Adrenal gland (tissue), 5 donors: ENCODE data around the gene IGFL4.

Experiments
- POLR2A ChIP-seq, 2 donors: fragments of 450-650 bp; IDR thresholded peaks; one replicate each; pipeline ENCODE4 v1.6.1; 2017; ENCODE audit warnings: antibody characterized with exemption in 2 of 2, mild to moderate bottlenecking in 2 of 2, moderate library complexity in 1 of 2
- TF ChIP-seq, protein P1 (sequence below), 6 experiments: fragments of 450-650 bp in 4 of 6; fragments of 200-600 bp in 2 of 6; sonication (generic) in 1 of 6; IDR thresholded peaks; 1 replicate in 5 of 6; 2 replicates in 1 of 6; pipeline versions ENCODE4 v1.5.1 to v1.8.0; 2016 to 2021; ENCODE audit warnings: antibody characterized with exemption in 6 of 6, mild to moderate bottlenecking in 2 of 6, moderate library complexity in 1 of 6
- donor health status: DM: no; HTN: no; CAD: no.

DNA sequence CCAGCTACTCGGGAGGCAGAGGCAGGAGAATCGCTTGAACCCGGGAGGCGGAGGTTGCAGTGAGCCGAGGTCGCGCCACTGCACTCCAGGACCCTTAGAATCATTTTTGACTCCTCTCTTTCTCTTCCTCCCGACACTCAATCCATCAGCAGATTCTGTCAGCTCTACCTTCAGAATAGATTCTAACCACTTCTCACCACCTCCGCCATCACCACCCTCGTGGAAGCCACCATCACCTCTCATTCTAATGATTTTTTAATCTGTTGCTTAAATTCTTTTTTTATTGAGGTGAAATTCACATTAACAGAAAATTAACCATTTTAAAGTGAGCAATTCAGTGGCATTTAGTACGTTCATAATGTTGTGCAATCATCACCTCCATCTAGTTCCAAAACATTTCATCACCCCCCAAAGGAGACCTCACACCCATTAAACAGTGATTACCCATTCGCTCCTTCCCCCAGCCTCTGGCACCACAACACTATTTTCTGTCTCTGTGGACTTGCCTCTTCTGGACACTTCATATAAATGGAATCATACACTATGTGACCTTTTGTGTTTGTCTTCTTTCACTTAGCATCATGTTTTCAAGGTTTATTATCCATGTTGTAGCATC lies 50.6 kb downstream of the IGFL4 start:
- TF ChIP-seq, protein P1, sequence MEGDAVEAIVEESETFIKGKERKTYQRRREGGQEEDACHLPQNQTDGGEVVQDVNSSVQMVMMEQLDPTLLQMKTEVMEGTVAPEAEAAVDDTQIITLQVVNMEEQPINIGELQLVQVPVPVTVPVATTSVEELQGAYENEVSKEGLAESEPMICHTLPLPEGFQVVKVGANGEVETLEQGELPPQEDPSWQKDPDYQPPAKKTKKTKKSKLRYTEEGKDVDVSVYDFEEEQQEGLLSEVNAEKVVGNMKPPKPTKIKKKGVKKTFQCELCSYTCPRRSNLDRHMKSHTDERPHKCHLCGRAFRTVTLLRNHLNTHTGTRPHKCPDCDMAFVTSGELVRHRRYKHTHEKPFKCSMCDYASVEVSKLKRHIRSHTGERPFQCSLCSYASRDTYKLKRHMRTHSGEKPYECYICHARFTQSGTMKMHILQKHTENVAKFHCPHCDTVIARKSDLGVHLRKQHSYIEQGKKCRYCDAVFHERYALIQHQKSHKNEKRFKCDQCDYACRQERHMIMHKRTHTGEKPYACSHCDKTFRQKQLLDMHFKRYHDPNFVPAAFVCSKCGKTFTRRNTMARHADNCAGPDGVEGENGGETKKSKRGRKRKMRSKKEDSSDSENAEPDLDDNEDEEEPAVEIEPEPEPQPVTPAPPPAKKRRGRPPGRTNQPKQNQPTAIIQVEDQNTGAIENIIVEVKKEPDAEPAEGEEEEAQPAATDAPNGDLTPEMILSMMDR (IDR thresholded peaks at IDR 0.05): no peak
- no peak for TF ChIP-seq POLR2A (IDR thresholded peaks at IDR 0.05)
